Activated T-cell treated with anti-CD3 and anti-CD28 coated beads, Interleukin-2, amount 50 U/mL, for 24 hours (primary cell): ENCODE measurements around the gene POU2F1.

Experiments
- DNase-seq: peaks from one replicate; pipeline ENCODE4 v3.0.0-alpha.2; 2020
- H3K27ac Mint-ChIP-seq: 2 replicates; pipeline ENCODE4 v1.8.0; 2020; ENCODE audit warnings: mild to moderate bottlenecking, mixed read lengths
- H3K27me3 Mint-ChIP-seq: 2 replicates; pipeline ENCODE4 v1.8.0; 2020; ENCODE audit warnings: mixed read lengths
- H3K36me3 Mint-ChIP-seq: 2 replicates; pipeline ENCODE4 v1.8.0; 2020; ENCODE audit warnings: low read depth, mixed read lengths
- H3K4me1 Mint-ChIP-seq: 2 replicates; pipeline ENCODE4 v1.8.0; 2020; ENCODE audit warnings: low read depth, mixed read lengths
- H3K4me3 Mint-ChIP-seq: 2 replicates; pipeline ENCODE4 v1.8.0; 2020; ENCODE audit warnings: mild to moderate bottlenecking, moderate library complexity, mixed read lengths
- H3K9me3 Mint-ChIP-seq: 2 replicates; pipeline ENCODE4 v1.8.0; 2020; ENCODE audit warnings: mixed read lengths

The POU2F1 gene

DNA sequence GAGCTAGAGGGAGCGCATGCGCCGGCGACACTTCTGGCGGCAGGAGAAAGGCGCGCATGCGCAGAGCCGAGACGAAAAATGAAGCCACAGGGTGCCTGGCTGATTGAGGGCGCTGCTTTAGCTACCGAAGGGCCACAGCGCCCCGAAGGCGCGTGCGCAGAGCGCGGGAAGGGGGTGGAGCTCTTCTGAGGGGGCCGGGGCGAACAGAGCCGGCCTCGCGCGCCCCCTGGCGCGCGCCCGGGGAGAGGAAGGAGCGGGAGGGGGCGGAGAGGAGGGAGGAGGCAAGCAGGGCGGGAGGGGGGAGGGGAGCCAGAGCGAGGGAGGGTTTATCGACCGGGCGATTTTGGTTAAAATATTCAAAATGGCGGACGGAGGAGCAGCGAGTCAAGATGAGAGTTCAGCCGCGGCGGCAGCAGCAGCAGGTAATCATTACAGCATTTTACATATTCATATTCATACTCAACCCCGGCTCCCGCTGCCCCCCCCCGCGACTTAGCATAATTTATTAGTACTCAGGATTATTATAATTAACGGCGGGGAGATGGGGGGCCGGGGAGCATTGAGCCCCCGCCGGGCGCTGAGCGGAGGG, at the start of gene POU2F1:
Gene POU2F1 (plus strand): TSS at position 350 of the 589 bp plus-strand sequence. CDS start 12 bp downstream, at position 362.
- peaks cover 46% of the 10 kb centered on the region for H3K4me1 Mint-ChIP-seq
- no peaks in the 10 kb centered on the region for H3K27me3 Mint-ChIP-seq
- peaks cover 4% of the 10 kb centered on the region for H3K9me3 Mint-ChIP-seq
- peak within 1 kb of the TSS; percentile 88 for H3K4me3 Mint-ChIP-seq
- H3K27ac Mint-ChIP-seq: peak within 1 kb of the TSS; percentile 100
- DNase-seq: peak; percentile 99
- peaks cover 15% of the 10 kb centered on the region for H3K36me3 Mint-ChIP-seq

DNA sequence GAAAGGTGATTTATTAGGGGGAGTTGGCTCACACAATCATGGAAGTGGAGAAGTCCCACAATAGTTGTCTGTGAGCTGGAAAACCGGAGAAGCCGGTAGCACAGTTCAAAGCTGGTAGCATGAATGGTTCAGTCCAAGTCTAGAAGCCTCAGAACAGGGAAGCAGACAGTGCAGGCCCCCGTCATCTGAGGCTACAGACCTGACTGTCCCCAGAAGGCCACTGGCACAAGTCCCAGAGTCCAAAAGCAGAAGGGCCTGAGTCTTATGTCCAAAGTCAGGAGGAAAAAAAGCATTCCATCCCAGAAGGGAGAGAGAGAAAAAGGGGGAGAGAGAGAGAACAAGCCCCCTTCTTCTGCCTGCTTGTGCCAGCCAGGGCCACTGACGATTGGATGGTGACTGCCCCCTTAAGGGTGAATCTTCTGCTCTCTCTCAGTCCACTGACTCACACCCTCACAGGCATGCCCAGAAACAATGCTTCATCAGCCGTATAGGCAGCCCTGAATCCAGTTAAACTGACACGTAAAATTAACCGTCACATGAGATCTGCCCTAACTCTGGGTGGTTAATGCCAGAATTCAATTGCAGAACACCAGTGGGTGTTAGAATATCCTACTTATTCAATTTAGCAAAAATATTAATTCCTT, 49.3 kb upstream of the POU2F1 start:
- no peak for DNase-seq
- Mint-ChIP-seq H3K36me3 (no peaks in the 10 kb centered on the region), H3K4me1 (no peaks in the 10 kb centered on the region), H3K27me3 (peaks cover 29% of the 10 kb centered on the region), H3K4me3 (no peak overlapping the region), H3K9me3 (no peaks in the 10 kb centered on the region), H3K27ac (no peak overlapping the region)

- no peak overlapping the region for H3K27ac Mint-ChIP-seq
- no peaks in the 10 kb centered on the region for H3K9me3 Mint-ChIP-seq
- H3K4me3 Mint-ChIP-seq: no peak overlapping the region
- H3K36me3 Mint-ChIP-seq: no peaks in the 10 kb centered on the region
- no peaks in the 10 kb centered on the region for H3K4me1 Mint-ChIP-seq
- H3K27me3 Mint-ChIP-seq: peaks cover 14% of the 10 kb centered on the region
- DNase-seq: no peak
These were observed 47.0 kb upstream of the POU2F1 start for GRCh38 chr1:167173516-167174184.

DNA sequence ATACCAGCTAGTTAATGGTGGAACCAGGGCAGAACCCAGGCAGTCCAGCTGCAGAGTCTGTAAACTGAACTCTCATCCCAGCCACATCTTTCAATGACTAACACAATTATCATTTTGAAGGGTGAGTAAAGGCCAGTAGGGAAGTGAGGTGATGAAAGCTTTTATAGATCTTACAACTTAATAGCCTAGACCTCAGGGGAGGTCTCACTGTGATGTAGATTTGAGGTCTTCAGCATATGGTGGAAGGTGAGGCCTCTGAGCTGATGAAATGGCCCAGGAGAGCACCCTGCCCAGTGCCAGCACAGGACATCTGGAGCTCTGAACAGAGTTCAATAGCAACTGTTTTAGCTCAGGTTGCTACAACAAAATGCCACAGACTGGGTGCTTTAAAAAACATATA, 44.8 kb upstream of the POU2F1 start:
- Mint-ChIP-seq H3K9me3 (no peaks in the 10 kb centered on the region), H3K4me1 (no peaks in the 10 kb centered on the region), H3K36me3 (no peaks in the 10 kb centered on the region), H3K27ac (no peak overlapping the region), H3K4me3 (no peak overlapping the region), H3K27me3 (peaks cover 5% of the 10 kb centered on the region)
- DNase-seq: no peak

DNA sequence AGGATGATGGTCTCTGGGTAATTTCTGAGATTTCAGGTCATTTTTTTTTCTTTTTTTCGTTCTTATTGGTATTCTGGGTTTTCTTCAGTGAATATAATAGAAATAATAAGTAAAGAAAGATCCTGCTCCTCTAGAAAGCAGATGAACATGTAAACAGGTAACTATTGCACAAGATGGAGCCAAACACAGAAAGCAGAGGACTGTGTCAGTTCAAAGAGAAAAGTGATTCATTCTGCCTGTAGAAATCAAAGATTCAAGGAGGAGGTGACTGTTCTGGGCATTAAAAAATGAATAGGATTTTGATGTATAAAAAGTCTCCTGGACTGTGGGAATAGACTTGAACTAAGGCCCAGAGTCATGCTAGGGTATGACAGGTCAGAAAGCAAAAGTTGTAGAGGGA, 41.9 kb upstream of the POU2F1 start:
- Mint-ChIP-seq H3K9me3 (no peaks in the 10 kb centered on the region), H3K4me1 (no peaks in the 10 kb centered on the region), H3K4me3 (no peak overlapping the region), H3K36me3 (no peaks in the 10 kb centered on the region), H3K27me3 (no peaks in the 10 kb centered on the region), H3K27ac (no peak overlapping the region)
- DNase-seq: no peak

DNA sequence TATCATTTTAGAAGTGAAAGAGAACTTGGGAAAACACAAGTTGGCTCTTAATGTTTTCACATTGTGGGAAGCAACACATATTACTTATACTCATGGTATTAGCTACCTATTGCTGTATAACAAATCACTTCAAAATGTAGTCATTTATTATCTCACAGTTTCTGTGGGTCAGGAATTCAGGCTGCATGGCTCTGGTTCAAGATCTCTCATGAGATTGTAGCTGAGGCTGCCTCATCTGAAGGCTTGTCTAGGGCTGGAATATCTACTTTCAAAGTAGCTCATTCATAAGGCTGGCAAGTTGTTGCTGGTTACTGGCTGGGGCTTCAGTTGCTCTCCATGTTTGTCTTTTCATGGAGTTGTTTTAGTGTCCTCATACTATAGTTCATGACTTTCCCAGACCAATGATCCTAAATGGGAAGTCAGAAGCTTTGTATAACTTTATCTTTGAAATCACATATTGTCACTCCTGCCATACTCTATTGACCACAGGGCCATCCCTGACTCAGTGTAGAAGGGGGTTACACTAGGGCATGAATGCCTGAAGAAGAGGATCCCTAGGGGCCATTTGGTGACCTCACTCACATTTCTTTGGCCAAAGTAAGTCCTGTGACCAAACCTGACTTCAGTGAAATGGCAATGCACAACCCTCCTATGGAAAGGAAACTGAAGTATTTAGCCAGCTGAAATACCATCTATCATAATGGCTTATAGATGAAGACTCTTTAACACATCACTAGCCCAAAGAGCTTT, 37.9 kb upstream of the POU2F1 start:
- Mint-ChIP-seq H3K9me3 (no peaks in the 10 kb centered on the region), H3K36me3 (no peaks in the 10 kb centered on the region), H3K27me3 (no peaks in the 10 kb centered on the region), H3K4me3 (no peak overlapping the region), H3K27ac (no peak overlapping the region), H3K4me1 (no peaks in the 10 kb centered on the region)
- no peak for DNase-seq

DNA sequence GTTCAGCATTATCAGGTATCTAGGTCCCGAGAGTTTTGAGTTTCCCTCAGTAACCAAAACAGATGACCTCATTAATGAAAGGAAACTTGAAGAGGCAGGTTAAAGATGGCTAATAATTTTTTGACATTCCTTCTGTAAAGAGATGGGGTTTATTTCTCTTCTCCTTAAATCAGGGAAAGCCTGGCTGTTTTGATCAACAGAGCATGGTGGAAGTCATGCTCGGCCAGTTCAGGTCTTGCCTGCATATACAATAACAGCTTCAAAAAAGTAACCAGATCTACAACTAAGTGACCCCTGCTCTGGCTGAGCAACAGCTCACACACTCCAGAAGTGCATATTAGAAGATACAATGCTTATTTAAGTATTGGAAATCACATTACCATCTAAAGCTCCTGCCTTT, 36.6 kb upstream of the POU2F1 start:
- H3K27ac Mint-ChIP-seq: no peak overlapping the region
- H3K4me1 Mint-ChIP-seq: no peaks in the 10 kb centered on the region
- no peak for DNase-seq
- H3K4me3 Mint-ChIP-seq: no peak overlapping the region
- H3K36me3 Mint-ChIP-seq: no peaks in the 10 kb centered on the region
- H3K27me3 Mint-ChIP-seq: no peaks in the 10 kb centered on the region
- no peaks in the 10 kb centered on the region for H3K9me3 Mint-ChIP-seq

DNA sequence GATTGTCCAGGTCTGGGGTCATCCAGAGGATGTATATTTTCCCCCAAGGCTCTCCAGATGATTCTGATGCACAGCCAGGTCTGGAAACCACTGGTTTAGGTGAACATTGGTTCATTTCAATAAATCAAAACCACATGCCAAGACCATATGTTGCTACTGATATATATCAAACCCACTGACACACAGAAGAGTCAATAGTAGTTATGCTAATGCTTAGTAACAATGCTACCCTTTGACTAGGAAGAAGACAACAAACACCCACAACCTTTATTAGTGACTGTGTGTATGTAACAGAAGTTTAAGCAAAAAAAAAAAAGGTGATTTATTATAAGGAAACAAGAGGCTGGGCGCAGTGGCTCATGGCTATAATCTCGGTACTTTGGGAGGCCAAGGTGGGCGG, 35.6 kb upstream of the POU2F1 start:
- Mint-ChIP-seq H3K27ac (no peak overlapping the region), H3K36me3 (no peaks in the 10 kb centered on the region), H3K4me3 (no peak overlapping the region), H3K4me1 (no peaks in the 10 kb centered on the region), H3K27me3 (peaks cover 1% of the 10 kb centered on the region), H3K9me3 (no peaks in the 10 kb centered on the region)
- no peak for DNase-seq

DNA sequence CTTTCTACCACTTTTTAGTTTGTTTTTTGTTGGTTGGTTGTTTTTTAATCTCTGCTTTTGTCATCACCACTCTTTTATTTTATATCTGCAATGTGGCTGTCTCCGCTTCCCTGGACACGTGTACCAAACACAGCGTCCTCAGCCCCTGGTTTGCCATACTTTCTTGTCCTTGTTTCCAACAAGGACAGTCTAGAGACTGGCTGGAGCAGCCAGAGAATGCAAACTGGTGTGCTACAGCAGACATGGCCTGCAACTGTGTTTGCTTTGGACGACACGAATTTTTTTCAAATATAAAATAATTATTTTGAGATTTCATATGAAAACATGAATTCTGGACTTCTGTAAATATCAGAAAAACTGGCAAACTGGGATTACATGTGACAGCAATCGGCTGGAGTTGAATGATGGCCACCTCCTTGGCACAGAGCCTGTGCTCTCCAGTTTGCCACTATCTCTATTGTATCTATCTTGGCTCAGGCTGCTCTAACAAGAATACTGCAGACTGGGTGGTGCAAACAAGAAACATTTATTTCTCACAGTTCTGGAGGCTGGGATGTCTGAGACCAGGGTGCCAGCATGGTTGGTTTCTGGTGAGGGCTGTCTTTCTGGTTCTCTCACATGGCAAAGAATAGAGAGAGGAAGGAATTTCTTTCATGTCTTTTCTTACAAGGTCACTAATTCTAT, 34.6 kb upstream of the POU2F1 start:
- no peaks in the 10 kb centered on the region for H3K36me3 Mint-ChIP-seq
- H3K9me3 Mint-ChIP-seq: no peaks in the 10 kb centered on the region
- no peaks in the 10 kb centered on the region for H3K4me1 Mint-ChIP-seq
- no peak for DNase-seq
- no peak overlapping the region for H3K27ac Mint-ChIP-seq
- peaks cover 10% of the 10 kb centered on the region for H3K27me3 Mint-ChIP-seq
- H3K4me3 Mint-ChIP-seq: no peak overlapping the region

- no peak overlapping the region for H3K27ac Mint-ChIP-seq
- H3K9me3 Mint-ChIP-seq: no peaks in the 10 kb centered on the region
- peaks cover 10% of the 10 kb centered on the region for H3K27me3 Mint-ChIP-seq
- no peak for DNase-seq
- H3K4me3 Mint-ChIP-seq: no peak overlapping the region
- H3K36me3 Mint-ChIP-seq: no peaks in the 10 kb centered on the region
- H3K4me1 Mint-ChIP-seq: no peaks in the 10 kb centered on the region
These were observed 33.9 kb upstream of the POU2F1 start for GRCh38 chr1:167186771-167187170.

GRCh38 chr1:167190747-167191237, 29.9 kb upstream of the POU2F1 start:
- no peak overlapping the region for H3K27ac Mint-ChIP-seq
- no peaks in the 10 kb centered on the region for H3K36me3 Mint-ChIP-seq
- H3K4me3 Mint-ChIP-seq: no peak overlapping the region
- DNase-seq: no peak
- no peaks in the 10 kb centered on the region for H3K9me3 Mint-ChIP-seq
- H3K27me3 Mint-ChIP-seq: peaks cover 13% of the 10 kb centered on the region
- H3K4me1 Mint-ChIP-seq: peaks cover 6% of the 10 kb centered on the region

- Mint-ChIP-seq H3K27me3 (peaks cover 13% of the 10 kb centered on the region), H3K9me3 (no peaks in the 10 kb centered on the region), H3K36me3 (no peaks in the 10 kb centered on the region), H3K27ac (no peak overlapping the region), H3K4me3 (no peak overlapping the region), H3K4me1 (peaks cover 13% of the 10 kb centered on the region)
- no peak for DNase-seq
These were observed 28.7 kb upstream of the POU2F1 start for GRCh38 chr1:167191958-167192357.

DNA sequence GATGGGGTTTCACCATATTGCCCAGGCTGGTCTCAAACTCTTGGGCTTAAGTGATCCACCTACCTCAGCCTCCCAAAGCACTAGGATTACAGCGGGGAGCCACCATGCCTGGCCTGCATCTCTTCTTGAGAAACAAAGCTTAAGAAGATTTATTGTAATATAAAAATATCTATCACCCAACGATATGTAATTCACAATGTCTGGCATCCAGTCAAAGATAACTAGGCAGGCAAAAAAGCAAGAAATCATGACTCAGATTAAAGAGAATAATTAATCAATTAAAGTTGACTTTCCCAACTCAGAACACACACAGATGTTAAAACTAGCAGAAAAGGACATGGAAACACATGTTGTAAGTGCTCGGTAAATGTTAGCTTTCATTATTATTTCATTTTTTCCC, 26.5 kb upstream of the POU2F1 start:
- Mint-ChIP-seq H3K36me3 (no peaks in the 10 kb centered on the region), H3K27ac (no peak overlapping the region), H3K9me3 (no peaks in the 10 kb centered on the region), H3K4me3 (no peak overlapping the region), H3K27me3 (peaks cover 13% of the 10 kb centered on the region), H3K4me1 (peaks cover 19% of the 10 kb centered on the region)
- DNase-seq: no peak

DNA sequence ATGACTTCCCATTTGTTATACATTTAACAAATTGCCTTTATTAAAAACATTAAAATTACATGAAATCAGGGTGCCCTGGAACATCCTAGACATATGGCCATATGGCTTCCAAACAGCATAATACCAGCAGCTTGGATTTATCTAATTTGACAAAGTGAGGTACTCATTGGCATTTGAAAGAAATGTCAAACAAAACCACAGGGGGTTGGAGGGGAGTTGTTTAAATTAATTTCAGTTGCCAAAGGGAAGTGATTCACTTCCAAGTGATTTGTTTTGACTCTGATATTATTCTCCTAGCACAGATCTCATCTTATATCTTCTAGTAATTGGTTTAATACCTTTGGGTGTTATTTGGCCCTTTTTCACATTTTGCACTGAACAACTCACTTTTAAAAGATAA, 24.5 kb upstream of the POU2F1 start:
- peaks cover 22% of the 10 kb centered on the region for H3K4me1 Mint-ChIP-seq
- H3K27ac Mint-ChIP-seq: no peak overlapping the region
- H3K27me3 Mint-ChIP-seq: peaks cover 3% of the 10 kb centered on the region
- H3K36me3 Mint-ChIP-seq: no peaks in the 10 kb centered on the region
- no peaks in the 10 kb centered on the region for H3K9me3 Mint-ChIP-seq
- H3K4me3 Mint-ChIP-seq: no peak overlapping the region
- no peak for DNase-seq
